Measurements from ENCODE around the gene IGFBP3.

Gene IGFBP3

DNA sequence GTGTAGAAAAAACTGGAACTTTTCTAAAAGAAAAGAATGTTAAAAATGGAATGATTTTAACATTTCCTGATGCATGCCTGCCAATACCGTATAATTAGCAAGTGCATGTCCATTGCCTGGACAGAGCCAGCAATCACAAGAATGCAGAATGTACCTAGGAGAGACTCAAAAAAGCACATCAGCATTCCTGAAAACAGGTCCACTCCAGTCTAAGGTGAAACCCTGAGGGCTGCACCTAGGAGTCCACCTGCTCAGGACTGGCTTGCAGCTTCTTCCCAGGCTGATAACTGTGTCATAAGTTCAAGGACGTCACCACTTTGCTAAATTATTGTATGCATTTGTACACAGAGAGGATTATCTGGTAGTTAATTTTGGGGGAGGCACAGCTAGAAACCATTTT, 53.6 kb downstream of the IGFBP3 start:
- DNase-seq = no peak

DNA sequence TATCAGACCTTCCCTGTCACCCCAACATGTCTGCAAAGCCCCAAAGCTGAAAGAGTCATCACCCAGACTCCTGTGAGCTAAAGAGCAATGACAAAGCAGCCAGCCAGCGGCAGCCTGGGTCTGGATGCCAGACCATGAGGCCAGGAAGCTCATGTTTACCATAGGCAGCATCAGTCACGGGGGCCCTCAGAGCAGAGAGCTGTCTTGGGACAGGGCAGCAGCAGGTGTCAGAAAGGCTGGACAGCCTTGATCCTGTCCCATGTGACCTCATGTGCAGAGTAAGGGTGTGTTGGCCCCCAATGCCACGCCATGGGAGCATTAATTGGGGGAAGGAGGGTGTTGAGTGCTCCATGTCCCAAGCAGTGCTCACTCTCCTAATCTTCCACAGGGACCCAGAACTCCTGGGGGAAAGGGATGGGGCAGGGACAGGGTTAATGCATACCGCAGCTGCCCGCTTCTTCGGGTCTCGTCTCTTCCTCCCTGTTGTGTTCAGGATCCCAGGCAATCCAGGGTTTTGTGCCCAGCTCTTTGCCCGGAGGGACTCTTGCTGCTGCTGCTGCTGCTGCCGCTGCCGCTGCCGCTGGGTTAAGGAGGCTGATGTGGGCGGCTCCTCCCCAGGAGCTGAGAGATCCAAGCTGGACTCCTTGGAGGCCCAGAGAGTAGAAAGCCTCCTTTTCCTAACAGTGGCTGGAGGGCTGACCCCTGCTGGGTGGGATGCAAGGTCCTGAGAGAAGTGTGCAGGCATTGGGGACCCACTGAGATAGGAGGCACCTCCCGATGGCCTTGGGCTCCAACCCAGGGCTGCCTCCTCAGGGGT, 55.3 kb downstream of the IGFBP3 start:
- DNase-seq = no peak

DNA sequence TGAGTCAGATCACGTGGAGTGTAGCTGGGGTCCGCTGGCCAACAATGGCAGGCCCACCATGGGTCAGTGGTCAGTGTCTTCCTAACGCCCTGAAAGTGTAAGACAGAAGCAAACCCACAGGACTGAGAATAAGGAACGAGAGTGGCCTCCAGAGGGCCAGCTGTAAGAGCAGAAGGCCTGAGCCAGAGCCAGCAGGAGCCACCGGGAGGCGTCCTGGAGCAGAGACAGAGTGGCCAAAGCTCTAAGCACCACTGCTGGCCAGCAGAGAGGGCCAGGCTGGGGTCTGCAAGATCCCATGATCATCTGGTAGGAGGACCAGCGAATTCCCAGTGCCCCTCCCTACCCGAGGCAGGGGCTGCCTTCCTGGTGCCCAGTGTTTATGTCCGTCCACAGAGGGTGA, 57.4 kb downstream of the IGFBP3 start:
- DNase-seq = no peak
